Kidney (tissue), 14 donors: ENCODE results near the gene SORCS2. TPM values are rescaled to one million over a fixed set of nuclear protein-coding genes. Genes with fewer than 3 reads are reported as not detected.

Source experiments
- DNase-seq, 5 donors: peaks; one replicate each; pipeline ENCODE4 v3.0.0-alpha.2; 2013 to 2020
- FAIRE-seq: peaks from 2 replicates; lab custom pipeline; 2012; peaks lifted over from hg19 to GRCh38; lab: Jason Lieb, UNC
- H3K27ac ChIP-seq, 2 donors: one replicate each; pipeline ENCODE4 v1.7.0; 2013; ENCODE audit warnings: low read depth in 2 of 2, low read length in 2 of 2, inconsistent platforms in 1 of 2
- H3K27me3 ChIP-seq: one replicate; pipeline ENCODE4 v1.7.1; 2013; ENCODE audit warnings: low read length, inconsistent platforms; ENCODE audit not compliant: control insufficient read depth, insufficient read depth
- H3K36me3 ChIP-seq, 3 donors: one replicate each; pipeline versions ENCODE4 v1.7.0 to v1.7.1; 2013; ENCODE audit warnings: low read length in 3 of 3, control low read depth in 1 of 3, inconsistent platforms in 1 of 3; ENCODE audit not compliant: insufficient read depth in 3 of 3, control insufficient read depth in 2 of 3
- H3K4me1 ChIP-seq, 3 donors: one replicate each; pipeline versions ENCODE4 v1.7.0 to v1.7.1; 2013; ENCODE audit warnings: low read length in 3 of 3, inconsistent platforms in 1 of 3, low read depth in 1 of 3; ENCODE audit not compliant: control insufficient read depth in 2 of 3, insufficient read depth in 2 of 3
- H3K4me3 ChIP-seq, 3 donors: one replicate each; pipeline versions ENCODE4 v1.7.0 to v1.8.1; 2013; ENCODE audit warnings: low read length in 3 of 3, control low read depth in 1 of 3, inconsistent platforms in 1 of 3
- H3K9ac ChIP-seq, 3 donors: one replicate each; pipeline versions ENCODE4 v1.7.0 to v1.7.1; 2013; ENCODE audit warnings: low read length in 3 of 3, control low read depth in 1 of 3, inconsistent platforms in 1 of 3
- H3K9me3 ChIP-seq, 3 donors: one replicate each; pipeline versions ENCODE4 v1.7.0 to v1.7.1; 2013; ENCODE audit warnings: low read length in 3 of 3, control low read depth in 1 of 3, inconsistent platforms in 1 of 3; ENCODE audit not compliant: control insufficient read depth in 2 of 3, insufficient read depth in 1 of 3
- CTCF ChIP-seq: IDR thresholded peaks from 3 replicates; pipeline ENCODE4 v1.5.1; 2012; ENCODE audit warnings: mild to moderate bottlenecking, moderate library complexity, borderline replicate concordance; ENCODE audit not compliant: insufficient read depth; ENCODE audit errors: extremely low read depth
- intact Hi-C: fragments of 100-400 bp; cut with DNase I; formaldehyde crosslinking; loops from one replicate; pipeline ENCODE4 v1.11.1; 2022
- polyA plus RNA-seq: library from polyadenylated mRNA; stranded (reverse); fragments of 350-450 nt; fragmentation: Illumina TruSeq; extraction: RNeasy Lipid Tissue Mini Kit (QIAGEN cat#74804); gene quantifications from one replicate; pipeline ENCODE4 v1.2.3, GENCODE V29; 2014; ENCODE audit warnings: low read depth, low replicate concordance; ENCODE audit not compliant: insufficient read depth
- total RNA-seq: library from RNA; stranded (reverse); fragmentation: NEBNext Ultra II Directional; extraction: Animal tissue kit (Norgen Biotek cat#: 25700); gene quantifications from one replicate; pipeline ENCODE4 v1.2.1, GENCODE V29; 2021
- donor health status: control.
- donor health status: control.
- donor health status: control.
- donor health status: control.
- donor health status: control.
- donor health status: DM: yes; HTN: yes; CAD: no.
- donor health status: Normal renal cell carcinoma (clear cell type).

SORCS2 gene
- total and polyA plus RNA-seq, 2 donors from 2014 or later = 6.1 to 9.1 TPM

GRCh38 chr4:7243609-7244330, 51.4 kb downstream of the SORCS2 start:
- Histone ChIP-seq H3K9me3 (no peaks in the 10 kb centered on the region), H3K36me3 (no peaks in the 10 kb centered on the region), H3K4me3 (no peak overlapping the region), H3K4me1 (no peaks in the 10 kb centered on the region), H3K9ac (no peak overlapping the region), H3K27ac (no peak overlapping the region), H3K27me3 (no peaks in the 10 kb centered on the region)
- intact Hi-C loops = no loop called here
- no peak for FAIRE-seq
- peak in 1 of 5 donors; percentile 67 for DNase-seq
- no peak for TF ChIP-seq CTCF

GRCh38 chr4:7244331-7244665, 52.0 kb downstream of the SORCS2 start:
- intact Hi-C loops = no loop called here
- DNase-seq = peak in 1 of 5 donors; percentile 42
- no peaks in the 10 kb centered on the region for H3K27me3 ChIP-seq
- no peaks in the 10 kb centered on the region for H3K9me3 ChIP-seq
- no peak overlapping the region for H3K27ac ChIP-seq
- no peak for TF ChIP-seq CTCF
- H3K4me3 ChIP-seq = no peak overlapping the region
- H3K9ac ChIP-seq = no peak overlapping the region
- no peaks in the 10 kb centered on the region for H3K4me1 ChIP-seq
- H3K36me3 ChIP-seq = no peaks in the 10 kb centered on the region
- no peak for FAIRE-seq

GRCh38 chr4:7244751-7245320, 52.5 kb downstream of the SORCS2 start:
- no peak overlapping the region for H3K4me3 ChIP-seq
- no peaks in the 10 kb centered on the region for H3K4me1 ChIP-seq
- FAIRE-seq = no peak
- DNase-seq = peak in 1 of 5 donors; percentile 51
- intact Hi-C loops = no loop called here
- no peak overlapping the region for H3K27ac ChIP-seq
- no peaks in the 10 kb centered on the region for H3K36me3 ChIP-seq
- no peaks in the 10 kb centered on the region for H3K27me3 ChIP-seq
- TF ChIP-seq CTCF = no peak
- no peaks in the 10 kb centered on the region for H3K9me3 ChIP-seq
- no peak overlapping the region for H3K9ac ChIP-seq
